GM23338 (cell line): ENCODE data around the gene NFATC2IP. TPM values are rescaled to one million over a fixed set of nuclear protein-coding genes. Genes with fewer than 3 reads are reported as not detected.
A peak's percentile ranks its signal among the peaks of the same experiment; 100 is the strongest.
"Not testable (repeated sequence)": the region's sequence is repeated elsewhere in the genome, so short reads cannot be mapped to it uniquely, and the experiment has no call there.

ENCODE experiments used
- ATAC-seq: fragments of 200-7000 bp; cut with Tn5 transposase; 3 replicates; pipeline ENCODE4 v1.9.1; 2020
- DNase-seq: peaks from one replicate; pipeline ENCODE4 v3.0.0-alpha.2; 2015; ENCODE audit warnings: low spot score
- H2AFZ ChIP-seq: fragments of 200-600 bp; sonication (generic); 2 replicates; pipeline ENCODE4 v1.8.0; 2016; ENCODE audit warnings: antibody characterized with exemption, mild to moderate bottlenecking, moderate library complexity
- H3F3A ChIP-seq: fragments of 200-600 bp; sonication (generic); replicated peaks from 2 replicates; pipeline ENCODE4 v1.8.0; 2017; ENCODE audit warnings: antibody characterized with exemption, mixed run types, low read depth
- H3K27ac ChIP-seq: fragments of 200-600 bp; sonication (generic); 2 replicates; pipeline ENCODE4 v1.6.1; 2016; ENCODE audit warnings: low read depth
- H3K27me3 ChIP-seq: fragments of 200-600 bp; sonication (generic); 2 replicates; pipeline ENCODE4 v1.8.0; 2016; ENCODE audit warnings: mild to moderate bottlenecking, mixed run types, moderate library complexity; ENCODE audit not compliant: insufficient read depth
- H3K36me3 ChIP-seq: fragments of 200-600 bp; sonication (generic); 2 replicates; pipeline ENCODE4 v1.8.0; 2016; ENCODE audit warnings: mild to moderate bottlenecking; ENCODE audit not compliant: insufficient read depth
- H3K4me1 ChIP-seq: fragments of 200-600 bp; sonication (generic); 2 replicates; pipeline ENCODE4 v1.8.0; 2016; ENCODE audit warnings: mild to moderate bottlenecking, moderate library complexity; ENCODE audit not compliant: insufficient read depth
- H3K4me2 ChIP-seq: fragments of 200-600 bp; sonication (generic); 2 replicates; pipeline ENCODE4 v1.7.1; 2017; ENCODE audit warnings: mixed run types
- H3K4me3 ChIP-seq: fragments of 200-600 bp; sonication (generic); 2 replicates; pipeline ENCODE4 v1.6.1; 2016; ENCODE audit warnings: mixed run types
- H3K79me2 ChIP-seq: fragments of 200-600 bp; sonication (generic); replicated peaks from 2 replicates; pipeline ENCODE4 v1.8.0; 2017; ENCODE audit warnings: mild to moderate bottlenecking; ENCODE audit not compliant: insufficient read depth
- H3K9me2 ChIP-seq: fragments of 200-600 bp; sonication (generic); 2 replicates; pipeline ENCODE4 v1.8.0; 2017; ENCODE audit not compliant: insufficient read depth
- H4K20me1 ChIP-seq: fragments of 200-600 bp; sonication (generic); replicated peaks from 2 replicates; pipeline ENCODE4 v1.8.0; 2017; ENCODE audit warnings: mild to moderate bottlenecking; ENCODE audit not compliant: insufficient read depth
- H3K27ac Mint-ChIP-seq: 2 replicates; pipeline ENCODE4 v1.8.0; 2020; ENCODE audit warnings: inconsistent platforms, mild to moderate bottlenecking, moderate library complexity, mixed read lengths
- H3K27me3 Mint-ChIP-seq: 3 replicates; pipeline ENCODE4 v1.8.0; 2022; ENCODE audit warnings: low read depth, mild to moderate bottlenecking, moderate library complexity, mixed read lengths, inconsistent platforms; ENCODE audit not compliant: insufficient read depth, poor library complexity
- H3K36me3 Mint-ChIP-seq: 3 replicates; pipeline ENCODE4 v1.8.0; 2021; ENCODE audit warnings: low read depth, mild to moderate bottlenecking, inconsistent platforms, moderate library complexity, mixed read lengths
- H3K4me1 Mint-ChIP-seq: 3 replicates; pipeline ENCODE4 v1.8.0; 2020; ENCODE audit warnings: mild to moderate bottlenecking, inconsistent platforms, mixed read lengths
- H3K4me3 Mint-ChIP-seq: 3 replicates; pipeline ENCODE4 v1.8.0; 2021; ENCODE audit warnings: moderate library complexity, mild to moderate bottlenecking, inconsistent platforms, mixed read lengths
- H3K9me3 Mint-ChIP-seq: 3 replicates; pipeline ENCODE4 v1.8.0; 2020; ENCODE audit warnings: moderate library complexity, mild to moderate bottlenecking, inconsistent platforms, mixed read lengths
- ZNF114 ChIP-seq: fragments of 250-450 bp; sonication (Bioruptor Pico); IDR thresholded peaks from 2 replicates; pipeline ENCODE4 v1.5.0; 2020; ENCODE audit warnings: mild to moderate bottlenecking, moderate library complexity
- ZNF331 ChIP-seq: fragments of 250-450 bp; sonication (Bioruptor Pico); IDR thresholded peaks from 2 replicates; pipeline ENCODE4 v1.5.0; 2020; ENCODE audit warnings: low read depth, mild to moderate bottlenecking, moderate library complexity
- polyA plus RNA-seq: library from polyadenylated mRNA; unstranded; fragments of >200 nt; fragmentation: Nextera tagmentation; extraction: Ambion mirVana; gene quantifications from 2 replicates; pipeline ENCODE4 v1.2.1, GENCODE V29; 2016
- total RNA-seq: library from RNA; depleted of rRNA; stranded (reverse); fragments of >200 nt; shearing (Covaris generic); gene quantifications from 2 replicates; pipeline ENCODE4 v1.2.3, GENCODE V29; 2014
- TF ChIP-seq, protein P1 (sequence below), 2 experiments: fragments of 200-600 bp in 1 of 2; sonication (generic) in 1 of 2; conservative IDR thresholded peaks; 2 replicates each; pipeline versions ENCODE4 v1.5.1 to v1.6.1; 2016 to 2017; ENCODE audit warnings: antibody characterized with exemption in 2 of 2, low read depth in 2 of 2, mild to moderate bottlenecking in 2 of 2, moderate library complexity in 1 of 2

Gene NFATC2IP
- total and polyA plus RNA-seq, 2 experiments from 2014 or later, result 23.5 to 65.4 TPM

DNA sequence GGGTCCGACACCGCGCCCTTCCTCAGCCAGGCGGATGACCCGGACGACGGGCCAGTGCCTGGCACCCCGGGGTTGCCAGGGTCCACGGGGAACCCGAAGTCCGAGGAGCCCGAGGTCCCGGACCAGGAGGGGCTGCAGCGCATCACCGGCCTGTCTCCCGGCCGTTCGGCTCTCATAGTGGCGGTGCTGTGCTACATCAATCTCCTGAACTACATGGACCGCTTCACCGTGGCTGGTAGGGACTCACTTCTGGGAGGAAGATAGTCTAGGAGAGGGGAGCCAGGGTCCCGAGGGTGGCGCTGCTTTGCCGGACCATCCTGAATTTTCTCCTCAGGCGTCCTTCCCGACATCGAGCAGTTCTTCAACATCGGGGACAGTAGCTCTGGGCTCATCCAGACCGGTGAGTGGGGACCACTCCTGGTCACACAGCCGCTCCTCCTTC, 24.4 kb downstream of the NFATC2IP start:
- Mint-ChIP-seq H3K27ac (peak overlapping the region; percentile 24; the same call in 1 of the 2 replicates), H3K9me3 (no peaks in the 10 kb centered on the region), H3K4me3 (peak overlapping the region; percentile 87), H3K27me3 (peaks cover 10% of the 10 kb centered on the region), H3K4me1 (peaks cover 5% of the 10 kb centered on the region), H3K36me3 (peaks cover 11% of the 10 kb centered on the region; the same call in 2 of the 3 replicates)
- Histone ChIP-seq H3K9me2 (no peaks in the 10 kb centered on the region), H2AFZ (peak overlapping the region; percentile 88; the same call in 1 of the 2 replicates), H3K27ac (no peak overlapping the region), H3K36me3 (no peaks in the 10 kb centered on the region), H3K4me3 (peak overlapping the region; percentile 72), H4K20me1 (no peaks in the 10 kb centered on the region; the same call in 1 of the 2 replicates), H3K27me3 (no peaks in the 10 kb centered on the region), H3K4me2 (peak overlapping the region; percentile 88), H3F3A (0 out of 2 replicates have a peak, but pooled peaks cover 3% of the 10 kb centered on the region), H3K79me2 (peaks cover 5% of the 10 kb centered on the region; the same call in 1 of the 2 replicates), H3K4me1 (peaks cover 6% of the 10 kb centered on the region; the same call in 1 of the 2 replicates)
- ATAC-seq (no peak; the same call in 2 of the 3 replicates), DNase-seq (no peak)
- TF ChIP-seq ZNF331 (no peak), ZNF114 (CRISPR knock-in tag) (no peak)

DNA sequence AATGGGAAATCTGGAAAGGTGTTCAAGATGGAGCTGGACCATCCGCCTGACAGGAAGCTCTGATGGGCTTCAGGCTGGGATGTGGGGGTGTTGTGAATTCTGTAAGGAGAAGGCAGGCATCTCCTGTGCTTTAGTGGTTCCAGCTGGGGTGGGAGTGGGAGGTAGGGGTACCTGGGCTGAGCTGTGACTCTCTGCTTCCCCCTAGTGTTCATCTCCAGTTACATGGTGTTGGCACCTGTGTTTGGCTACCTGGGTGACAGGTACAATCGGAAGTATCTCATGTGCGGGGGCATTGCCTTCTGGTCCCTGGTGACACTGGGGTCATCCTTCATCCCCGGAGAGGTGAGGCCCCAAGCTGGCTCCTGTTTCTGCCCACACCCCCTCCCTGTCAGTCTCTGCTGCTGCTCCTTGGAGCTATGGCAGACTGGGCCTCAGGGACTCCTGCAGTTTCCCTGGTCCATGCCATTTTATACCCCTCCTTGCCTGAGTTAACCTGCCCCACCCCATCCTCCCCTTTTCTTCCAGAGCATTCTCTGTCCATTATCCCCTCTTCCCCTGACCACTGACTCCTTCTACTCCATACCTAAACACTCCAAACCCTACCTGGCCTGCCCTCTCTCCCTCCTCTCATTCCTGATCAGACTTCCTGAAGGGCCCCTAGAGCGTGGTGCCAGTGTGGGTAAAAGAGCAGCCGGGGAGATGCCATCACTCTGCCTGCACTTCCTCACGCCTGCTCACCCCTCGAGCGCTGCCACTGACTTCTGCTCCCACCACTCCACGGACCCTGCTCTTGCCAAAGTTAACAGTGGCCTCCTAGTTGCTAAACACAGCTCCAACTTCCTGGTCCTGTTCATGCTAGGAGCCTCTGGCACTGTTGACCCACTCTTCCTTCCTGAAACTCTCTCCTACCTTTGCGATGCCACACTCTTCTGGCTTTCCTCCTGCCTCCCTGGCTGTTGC, 27.2 kb downstream of the NFATC2IP start:
- no peak overlapping the region for H3K4me2 ChIP-seq
- Mint-ChIP-seq H3K36me3 (peaks cover 38% of the 10 kb centered on the region), H3K4me1 (peaks cover 5% of the 10 kb centered on the region), H3K27me3 (peaks cover 13% of the 10 kb centered on the region), H3K27ac (no peak overlapping the region), H3K9me3 (peaks cover 5% of the 10 kb centered on the region; the same call in 2 of the 3 replicates), H3K4me3 (peak overlapping the region; percentile 23; the same call in 1 of the 3 replicates)
- no peak overlapping the region for H3K27ac ChIP-seq
- no peak overlapping the region for H2AFZ ChIP-seq
- H3K79me2 ChIP-seq, result peaks cover 5% of the 10 kb centered on the region; the same call in 1 of the 2 replicates
- no peak for TF ChIP-seq ZNF331
- TF ChIP-seq, protein P1, sequence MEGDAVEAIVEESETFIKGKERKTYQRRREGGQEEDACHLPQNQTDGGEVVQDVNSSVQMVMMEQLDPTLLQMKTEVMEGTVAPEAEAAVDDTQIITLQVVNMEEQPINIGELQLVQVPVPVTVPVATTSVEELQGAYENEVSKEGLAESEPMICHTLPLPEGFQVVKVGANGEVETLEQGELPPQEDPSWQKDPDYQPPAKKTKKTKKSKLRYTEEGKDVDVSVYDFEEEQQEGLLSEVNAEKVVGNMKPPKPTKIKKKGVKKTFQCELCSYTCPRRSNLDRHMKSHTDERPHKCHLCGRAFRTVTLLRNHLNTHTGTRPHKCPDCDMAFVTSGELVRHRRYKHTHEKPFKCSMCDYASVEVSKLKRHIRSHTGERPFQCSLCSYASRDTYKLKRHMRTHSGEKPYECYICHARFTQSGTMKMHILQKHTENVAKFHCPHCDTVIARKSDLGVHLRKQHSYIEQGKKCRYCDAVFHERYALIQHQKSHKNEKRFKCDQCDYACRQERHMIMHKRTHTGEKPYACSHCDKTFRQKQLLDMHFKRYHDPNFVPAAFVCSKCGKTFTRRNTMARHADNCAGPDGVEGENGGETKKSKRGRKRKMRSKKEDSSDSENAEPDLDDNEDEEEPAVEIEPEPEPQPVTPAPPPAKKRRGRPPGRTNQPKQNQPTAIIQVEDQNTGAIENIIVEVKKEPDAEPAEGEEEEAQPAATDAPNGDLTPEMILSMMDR (conservative IDR thresholded peaks at IDR 0.05; ENCODE audit: low read depth in 2 of 2), result peak; percentile 62 to 79
- no peaks in the 10 kb centered on the region for H3K36me3 ChIP-seq
- ATAC-seq, result peak; percentile 44
- H3F3A ChIP-seq, result 0 out of 2 replicates have a peak, but pooled peaks cover 3% of the 10 kb centered on the region
- no peaks in the 10 kb centered on the region; the same call in 1 of the 2 replicates for H4K20me1 ChIP-seq
- no peak overlapping the region for H3K4me3 ChIP-seq
- H3K27me3 ChIP-seq, result no peaks in the 10 kb centered on the region
- H3K4me1 ChIP-seq, result peaks cover 6% of the 10 kb centered on the region; the same call in 1 of the 2 replicates
- no peaks in the 10 kb centered on the region for H3K9me2 ChIP-seq
- peak; percentile 81 for DNase-seq

DNA sequence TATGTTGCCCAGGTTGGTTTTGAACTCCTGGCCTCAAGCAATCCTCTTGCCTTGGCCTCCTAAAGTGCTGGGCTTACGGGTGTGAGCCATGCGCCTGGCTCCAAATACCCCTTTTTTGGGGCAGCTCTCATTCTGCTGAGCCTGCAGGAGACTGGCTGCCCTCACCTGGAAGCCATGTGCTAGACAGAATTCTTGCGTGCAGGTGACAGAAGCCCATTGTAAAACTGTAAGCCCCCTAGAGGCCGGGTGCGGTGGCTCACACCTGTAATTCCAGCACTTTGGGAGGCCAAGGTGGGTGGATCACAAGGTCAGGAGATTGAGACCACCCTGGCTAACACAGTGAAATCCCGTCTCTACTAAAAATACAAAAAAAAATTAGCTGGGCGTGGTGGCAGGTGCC, 29.6 kb downstream of the NFATC2IP start:
- not testable (repeated sequence) for H3F3A ChIP-seq, H3K36me3 ChIP-seq, H3K4me1 Mint-ChIP-seq, H4K20me1 ChIP-seq, H3K9me2 ChIP-seq, H3K4me1 ChIP-seq, H3K27ac Mint-ChIP-seq, H3K27ac ChIP-seq, H3K4me3 Mint-ChIP-seq, H3K27me3 ChIP-seq, H2AFZ ChIP-seq, H3K79me2 ChIP-seq, H3K4me2 ChIP-seq, H3K9me3 Mint-ChIP-seq, H3K4me3 ChIP-seq
- TF ChIP-seq, protein P1 (conservative IDR thresholded peaks at IDR 0.05; ENCODE audit: low read depth in 2 of 2), result peak in 1 of 2 experiments; percentile 39; a peak in 1 of 4 replicates
- DNase-seq (peak; percentile 64), ATAC-seq (peak; percentile 30)
- peaks cover 11% of the 10 kb centered on the region for H3K27me3 Mint-ChIP-seq
- H3K36me3 Mint-ChIP-seq, result peaks cover 49% of the 10 kb centered on the region
